SKM-1 treated with dmso at 0.1 percent for 144 hours (cell line): Measurements from ENCODE around the gene SNCG.
"Not testable (repeated sequence)": the region's sequence is repeated elsewhere in the genome, so short reads cannot be mapped to it uniquely, and the experiment has no call there.

ENCODE experiments used
- DNase-seq: peaks from one replicate; lab custom pipeline; 2025; ENCODE audit not compliant: unreplicated experiment; lab: John Stamatoyannopoulos, UW

SNCG gene

DNA sequence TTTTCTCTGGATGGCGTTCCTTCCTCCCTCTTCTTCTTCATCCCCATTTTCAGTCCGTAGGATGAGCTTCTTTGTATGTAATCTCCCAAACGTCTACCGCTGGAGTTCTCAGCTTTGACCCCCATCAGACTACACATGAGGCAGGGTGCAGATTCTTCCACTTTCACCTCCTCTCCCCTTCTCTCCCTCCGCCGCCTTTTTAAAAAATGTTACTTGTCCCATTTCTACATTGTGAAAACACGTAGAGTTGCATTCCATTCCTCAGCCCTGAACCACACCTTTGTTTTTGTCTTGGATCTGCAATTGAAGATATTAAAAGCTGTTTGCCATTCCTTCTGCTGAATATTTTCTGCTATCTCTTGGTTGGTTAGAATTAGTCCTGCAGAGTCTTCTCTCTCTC lies 16.1 kb downstream of the SNCG start:
- DNase-seq, result no peak

DNA sequence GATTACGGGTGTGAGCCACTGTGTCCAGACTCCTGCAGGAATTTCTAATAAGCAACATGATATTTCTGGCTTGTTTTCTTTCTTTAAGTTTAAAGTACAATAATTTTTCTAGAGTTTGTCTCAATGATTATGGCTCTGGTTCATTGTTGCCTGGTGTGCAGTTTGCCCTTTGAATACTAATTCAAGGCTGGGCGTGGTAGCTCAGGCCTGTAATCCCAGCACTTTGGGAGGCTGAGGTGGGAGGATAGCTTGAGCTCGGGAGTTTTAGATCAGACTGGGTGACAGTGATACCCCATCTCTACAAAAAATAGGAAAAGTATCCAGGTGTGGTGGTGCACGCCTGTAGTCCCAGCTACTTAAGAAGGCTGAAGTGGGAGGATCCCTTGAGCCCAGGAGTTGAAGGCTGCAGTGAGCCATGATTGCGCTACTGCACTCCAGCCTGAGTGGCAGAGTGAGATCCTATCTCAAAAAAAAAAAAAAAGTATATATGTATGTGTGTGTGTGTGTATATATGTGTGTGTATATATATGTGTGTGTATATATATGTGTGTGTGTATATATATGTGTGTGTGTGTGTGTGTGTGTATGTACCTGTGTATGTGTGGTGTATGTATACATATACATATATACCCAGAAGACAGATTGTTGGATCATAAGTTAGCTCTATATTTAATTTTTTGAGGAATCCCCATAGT lies 18.1 kb downstream of the SNCG start:
- no peak for DNase-seq

DNA sequence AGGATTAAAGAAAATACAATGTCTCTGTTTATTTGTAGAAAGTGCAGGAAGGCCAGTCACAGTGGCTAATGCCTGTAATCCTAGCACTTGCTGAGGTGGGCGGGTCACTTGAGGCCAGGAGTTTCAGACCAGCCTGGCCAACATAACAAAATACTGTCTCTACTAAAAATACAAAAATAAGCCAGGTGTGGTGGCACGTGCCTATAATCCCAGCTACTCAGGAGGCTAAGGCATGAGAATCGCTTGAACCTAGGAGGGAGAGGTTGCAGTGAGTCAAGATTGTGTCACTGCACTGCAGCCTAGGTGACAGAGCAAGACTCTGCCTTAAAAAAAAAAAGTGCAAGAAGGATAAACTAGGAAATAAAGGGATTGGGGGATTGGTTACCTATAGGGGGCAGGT lies 20.1 kb downstream of the SNCG start:
- DNase-seq, result not testable (repeated sequence)

DNA sequence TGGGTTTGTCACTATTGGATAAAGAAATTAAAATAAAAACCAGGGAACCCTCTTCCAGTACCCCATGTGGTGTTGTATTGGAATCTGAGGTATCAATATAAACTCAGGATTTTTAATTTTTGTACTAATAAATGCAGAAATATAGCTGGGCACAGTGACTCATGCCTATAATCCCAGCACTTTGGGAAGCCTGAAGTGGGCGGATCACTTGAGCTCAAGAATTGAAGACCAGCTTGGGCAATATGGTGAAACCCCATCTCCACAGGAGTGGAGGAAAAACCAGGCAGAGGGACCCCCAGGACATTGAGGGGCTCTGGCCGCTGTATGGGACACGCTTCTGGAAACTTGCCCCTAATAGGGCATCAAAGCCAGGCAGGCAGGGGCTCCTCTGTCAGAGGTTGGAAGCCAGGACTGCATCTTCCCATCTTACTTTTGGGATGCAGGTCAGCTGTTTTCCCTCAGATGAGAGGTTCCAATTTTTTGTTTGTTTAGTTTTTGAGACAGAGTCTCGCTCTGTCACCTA lies 21.0 kb downstream of the SNCG start:
- DNase-seq, result no peak

DNA sequence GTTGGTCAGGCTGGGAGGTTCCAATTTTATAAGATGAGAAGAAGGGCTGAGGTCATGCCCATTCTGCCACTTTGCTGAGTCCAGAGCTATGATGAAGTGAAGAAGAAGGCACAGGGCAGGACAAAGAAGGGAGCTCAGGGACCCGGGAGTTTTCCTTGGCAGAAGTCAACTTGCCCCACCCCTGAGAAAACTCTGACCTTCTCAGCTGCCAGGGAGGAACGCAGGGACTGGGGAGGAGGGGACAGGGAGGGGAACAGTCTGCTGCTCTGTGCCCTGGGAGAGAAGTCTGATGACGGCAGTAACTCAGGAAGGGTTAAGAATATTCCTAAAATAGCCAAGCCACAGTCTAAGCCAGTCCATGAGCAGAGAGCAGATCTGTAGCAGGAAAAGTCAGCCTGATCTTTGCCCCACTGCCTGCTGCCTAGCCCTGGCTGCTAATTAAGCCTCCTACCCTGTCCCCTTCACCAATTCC lies 21.6 kb downstream of the SNCG start:
- no peak for DNase-seq

DNA sequence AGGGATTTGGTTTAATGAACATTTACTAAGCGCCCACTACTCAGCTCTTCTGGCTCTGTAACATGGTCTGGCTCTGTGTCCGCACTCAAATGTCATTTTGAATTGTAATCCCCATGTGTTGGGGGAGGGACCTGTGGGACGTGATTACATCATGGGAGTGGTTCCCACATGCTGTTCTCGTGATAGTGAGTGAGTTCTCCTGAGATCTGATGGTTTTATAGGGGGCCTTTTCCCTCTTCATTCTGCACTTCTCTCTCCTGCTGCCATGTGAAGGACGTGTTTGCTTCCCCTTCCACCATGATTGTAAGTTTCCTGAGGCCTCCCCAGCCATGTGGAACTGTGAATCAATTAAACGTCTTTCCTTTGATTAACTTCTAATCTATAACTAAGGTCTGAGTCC lies 22.6 kb downstream of the SNCG start:
- not testable (repeated sequence) for DNase-seq

DNA sequence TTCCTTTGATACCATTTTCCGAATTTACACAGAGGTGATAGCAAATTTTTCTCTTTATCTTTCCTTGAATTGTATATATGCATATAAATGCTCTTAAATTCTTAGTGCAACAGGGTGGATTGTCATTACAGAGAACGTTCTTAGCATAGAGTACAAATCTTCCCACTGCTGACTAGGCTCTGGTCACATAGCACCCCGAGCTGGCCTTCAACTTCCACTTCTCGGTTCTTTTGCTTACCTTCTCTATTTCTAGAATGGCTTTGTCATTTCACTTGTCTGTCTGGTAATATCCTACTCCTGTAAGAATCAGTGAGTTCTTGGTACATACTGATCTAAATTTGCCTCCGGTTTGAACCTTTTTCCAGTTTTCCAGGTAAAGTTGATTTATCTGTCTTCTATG lies 23.3 kb downstream of the SNCG start:
- DNase-seq, result no peak

DNA sequence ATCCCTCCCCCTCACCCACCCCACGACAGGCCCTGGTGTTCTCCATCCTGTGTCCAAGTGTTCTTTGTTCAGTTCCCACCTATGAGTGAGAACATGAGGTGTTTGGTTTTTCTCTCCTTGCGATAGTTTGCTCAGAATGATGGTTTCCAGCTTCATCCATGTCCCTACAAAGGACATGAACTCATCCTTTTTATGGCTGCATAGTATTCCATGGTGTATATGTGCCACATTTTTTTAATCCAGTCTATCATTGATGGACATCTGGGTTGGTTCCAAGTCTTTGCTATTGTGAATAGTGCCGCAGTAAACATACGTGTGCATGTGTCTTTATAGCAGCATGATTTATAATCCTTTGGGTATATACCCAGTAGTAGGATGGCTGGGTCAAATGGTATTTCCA lies 26.1 kb downstream of the SNCG start:
- DNase-seq, result not testable (repeated sequence)

DNA sequence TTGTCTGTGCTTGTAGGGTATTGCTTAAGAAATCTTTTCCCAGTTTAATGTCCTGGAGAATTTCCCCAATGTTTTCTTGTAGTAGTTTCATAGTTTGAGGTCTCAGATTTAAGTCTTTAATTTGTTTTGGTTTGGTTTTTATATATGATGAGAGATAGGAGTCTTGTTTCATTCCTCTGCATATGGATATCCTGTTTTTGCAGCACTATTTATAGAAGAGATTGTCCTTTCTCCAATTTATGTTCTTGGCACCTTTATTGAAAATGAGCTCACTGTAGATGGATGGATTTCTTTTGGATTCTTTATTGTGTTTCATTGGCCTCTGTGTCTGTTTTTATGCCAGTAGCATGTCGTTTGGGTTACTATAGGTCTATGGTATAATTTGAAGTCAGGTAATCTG lies 30.1 kb downstream of the SNCG start:
- no peak for DNase-seq

DNA sequence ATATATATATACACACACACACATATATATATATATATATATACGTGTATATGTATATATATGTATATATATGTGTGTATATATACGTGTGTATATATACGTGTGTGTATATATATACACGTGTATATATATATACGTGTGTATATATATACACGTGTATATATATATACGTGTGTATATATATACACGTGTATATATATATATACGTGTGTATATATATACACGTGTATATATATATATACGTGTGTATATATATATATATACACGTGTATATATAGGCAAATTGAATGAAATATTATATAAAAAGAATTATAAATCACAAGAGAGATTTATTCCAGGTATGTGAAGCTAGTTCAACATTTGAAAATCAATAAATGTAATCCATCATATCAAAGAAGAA lies 33.0 kb downstream of the SNCG start:
- DNase-seq, result not testable (repeated sequence)

DNA sequence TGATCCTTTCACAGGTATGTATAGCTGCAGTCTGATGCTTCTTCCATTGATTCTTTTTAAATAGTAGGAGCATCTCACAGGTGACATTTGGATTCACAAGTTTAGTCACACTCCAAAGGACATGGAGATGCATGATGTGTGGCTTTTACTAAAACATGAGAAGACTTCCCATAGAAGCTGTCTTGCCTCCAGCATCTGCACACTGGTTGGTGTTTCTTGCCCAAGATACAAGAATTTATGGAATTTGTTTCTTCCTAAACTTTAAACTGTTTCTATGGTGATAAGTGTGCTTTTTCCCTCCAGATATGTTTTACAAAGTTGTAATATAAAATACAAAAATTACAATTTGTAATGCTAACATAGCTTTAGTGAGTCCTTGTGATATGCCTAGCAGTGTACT lies 34.1 kb downstream of the SNCG start:
- no peak for DNase-seq

DNA sequence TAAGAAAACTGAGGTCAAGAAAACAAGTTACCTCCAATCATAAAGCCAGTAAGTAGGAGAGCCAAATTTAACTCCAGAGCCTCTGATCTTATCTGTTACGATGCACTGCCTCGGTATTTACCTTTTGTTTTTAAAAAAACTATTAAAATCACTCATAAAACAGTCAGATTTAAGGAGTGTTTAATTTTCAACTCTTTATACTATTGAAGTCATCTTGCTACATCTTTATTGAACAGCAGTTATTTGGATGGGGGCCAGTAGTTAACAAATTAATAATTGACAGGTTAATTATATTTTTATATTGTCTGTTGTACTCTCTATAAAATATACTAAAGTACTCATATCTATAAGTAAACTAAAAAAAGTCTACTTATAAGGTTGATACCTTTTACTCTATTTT lies 34.5 kb downstream of the SNCG start:
- no peak for DNase-seq

DNA sequence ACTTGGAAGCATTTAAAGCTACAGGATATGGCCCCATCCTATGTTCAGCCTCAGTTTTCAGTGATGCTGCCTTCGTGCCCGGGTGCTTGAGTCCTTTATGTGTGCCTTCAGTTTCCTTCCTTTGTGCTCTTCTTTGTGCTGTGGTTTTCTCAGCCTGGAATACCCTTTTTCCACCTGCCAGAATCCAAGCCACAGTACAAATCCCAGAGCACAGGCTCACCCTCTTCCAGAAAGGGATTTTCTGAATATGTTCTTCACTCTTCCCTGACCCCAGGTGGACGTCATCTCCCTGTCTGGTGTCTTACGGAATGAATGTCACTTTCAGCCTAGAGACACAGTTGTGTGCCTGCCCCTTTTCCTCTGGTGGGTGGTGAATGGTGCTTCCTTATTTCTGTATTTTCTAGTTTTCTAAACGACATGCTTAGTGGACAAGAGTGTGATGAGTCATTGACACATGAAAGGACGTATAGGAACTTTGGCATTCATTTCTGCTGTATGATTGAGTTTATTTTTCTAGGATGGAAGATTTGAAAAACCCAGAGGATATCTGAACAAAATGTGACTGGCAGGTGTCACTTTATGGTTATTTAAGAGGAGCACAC lies 41.5 kb downstream of the SNCG start:
- not testable (repeated sequence) for DNase-seq

DNA sequence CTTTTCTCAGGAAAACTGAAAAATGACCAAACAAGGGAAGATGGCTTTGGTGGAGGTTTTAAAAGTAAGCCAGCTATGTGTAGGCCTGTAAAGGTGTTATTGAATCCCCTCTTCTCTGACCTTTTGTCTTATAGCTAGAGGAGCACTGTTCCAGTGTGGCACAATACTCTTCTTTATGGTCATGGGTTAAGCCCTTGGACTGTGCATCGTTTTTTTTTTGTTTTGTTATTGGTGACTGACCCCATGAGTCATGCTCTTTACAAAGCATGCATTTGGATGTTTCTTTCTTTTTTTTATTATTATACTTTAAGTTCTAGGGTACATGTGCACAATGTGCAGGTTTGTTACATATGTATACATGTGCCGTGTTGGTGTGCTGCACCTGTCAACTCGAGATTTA lies 42.1 kb downstream of the SNCG start:
- no peak for DNase-seq

DNA sequence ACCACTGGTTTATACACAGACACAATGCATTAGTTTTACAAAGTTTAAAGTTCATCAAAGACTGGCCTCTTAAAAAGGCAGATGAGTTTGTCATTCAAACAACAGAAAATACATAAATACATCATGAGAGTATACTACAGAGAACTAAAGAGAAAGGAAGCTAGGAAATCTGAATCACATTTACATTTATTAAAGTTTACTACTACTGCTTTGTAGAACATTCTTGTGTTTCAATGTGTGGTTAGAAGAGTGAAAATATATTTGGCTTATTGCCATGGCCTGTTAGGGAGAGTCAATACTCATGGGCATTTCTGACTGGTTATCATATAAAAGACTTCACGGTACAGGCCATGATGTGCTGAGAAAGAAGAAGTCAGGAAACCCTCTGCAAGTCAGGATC lies 48.7 kb downstream of the SNCG start:
- not testable (repeated sequence) for DNase-seq

DNA sequence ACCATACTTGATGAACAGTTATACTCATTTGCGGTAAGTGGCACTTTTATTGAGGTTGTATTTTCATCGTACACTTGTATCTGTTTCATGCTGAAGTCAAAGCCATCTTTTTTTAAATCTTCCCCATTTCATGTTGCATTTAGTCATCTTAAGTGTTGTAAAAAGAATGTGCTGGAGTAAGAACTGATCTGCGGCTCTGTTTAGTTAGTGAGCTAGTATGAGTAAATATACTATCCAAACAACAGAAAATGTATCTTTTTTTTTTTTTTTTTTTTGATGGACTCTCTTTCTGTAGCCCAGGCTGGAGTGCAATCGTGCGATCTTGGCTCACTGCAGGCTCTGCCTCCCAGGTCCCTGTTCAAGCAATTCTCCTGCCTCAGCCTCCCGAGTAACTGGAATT lies 49.3 kb downstream of the SNCG start:
- not testable (repeated sequence) for DNase-seq

DNA sequence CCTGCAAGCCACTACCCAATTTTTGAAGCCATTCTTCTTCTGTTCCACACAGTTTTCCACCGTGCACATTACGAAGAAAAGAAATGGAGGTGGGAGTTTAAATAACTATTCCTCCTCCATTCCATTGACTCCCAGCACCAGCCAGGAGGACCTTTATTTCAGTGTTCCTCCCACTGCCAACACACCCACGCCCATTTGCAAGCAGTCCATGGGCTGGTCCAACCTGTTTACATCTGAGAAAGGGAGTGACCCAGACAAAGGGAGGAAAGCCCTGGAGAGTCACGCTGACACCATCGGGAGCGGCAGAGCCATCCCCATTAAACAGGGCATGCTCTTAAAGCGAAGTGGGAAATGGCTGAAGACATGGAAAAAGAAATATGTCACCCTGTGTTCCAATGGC lies 49.9 kb downstream of the SNCG start:
- not testable (repeated sequence) for DNase-seq

DNA sequence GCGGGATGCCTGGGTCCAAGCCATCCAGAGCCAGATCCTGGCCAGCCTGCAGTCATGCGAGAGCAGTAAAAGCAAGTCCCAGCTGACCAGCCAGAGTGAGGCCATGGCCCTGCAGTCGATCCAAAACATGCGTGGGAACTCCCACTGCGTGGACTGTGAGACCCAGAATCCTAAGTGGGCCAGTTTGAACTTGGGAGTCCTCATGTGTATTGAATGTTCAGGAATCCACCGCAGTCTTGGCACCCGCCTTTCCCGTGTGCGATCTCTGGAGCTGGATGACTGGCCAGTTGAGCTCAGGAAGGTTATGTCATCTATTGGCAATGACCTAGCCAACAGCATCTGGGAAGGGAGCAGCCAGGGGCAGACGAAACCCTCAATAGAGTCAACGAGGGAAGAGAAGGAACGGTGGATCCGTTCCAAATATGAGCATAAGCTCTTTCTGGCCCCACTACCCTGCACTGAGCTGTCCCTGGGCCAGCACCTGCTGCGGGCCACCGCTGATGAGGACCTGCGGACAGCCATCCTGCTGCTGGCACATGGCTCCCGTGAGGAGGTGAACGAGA lies 50.8 kb downstream of the SNCG start:
- DNase-seq, result not testable (repeated sequence)
